Endothelial cell of umbilical vein (primary cell): Measurements from ENCODE around the gene BNC2. TPM values are rescaled to one million over a fixed set of nuclear protein-coding genes. Genes with fewer than 3 reads are reported as not detected.

ENCODE experiments used
- BruUV-seq: library from RNA; stranded (reverse); fragments of 400-500 nt; replicated peaks from 2 replicates; lab custom pipeline; 2021; lab: Mats Ljungman, UMichigan
- CTCF ChIA-PET: fragments of 300-600, 350-600 bp; sonication (Branson Sonifier 250); formaldehyde crosslinking; loops from one replicate; lab custom pipeline; 2021; ENCODE audit warnings: antibody characterized with exemption, inconsistent platforms; lab: Charles Lee
- POLR2A ChIA-PET: fragments of 300-600, 350-600 bp; sonication (Branson Sonifier 250); formaldehyde crosslinking; loops from one replicate; lab custom pipeline; 2021; ENCODE audit warnings: antibody characterized with exemption, inconsistent platforms; lab: Charles Lee
- DNase-seq: peaks from one replicate; pipeline ENCODE4 v3.0.0-alpha.2; 2011; ENCODE audit warnings: low read depth, low spot score
- FAIRE-seq: peaks from 2 replicates; lab custom pipeline; 2011; peaks lifted over from hg19 to GRCh38; lab: Jason Lieb, UNC
- H2AFZ ChIP-seq: 2 replicates; pipeline ENCODE4 v1.6.0; 2012; ENCODE audit warnings: low read depth, low read length, control low read depth, inconsistent platforms
- H3K27ac ChIP-seq: 2 replicates; pipeline ENCODE4 v1.5.1; 2011; ENCODE audit warnings: low read depth, mild to moderate bottlenecking, control low read depth, low read length, moderate library complexity; ENCODE audit not compliant: insufficient read depth
- H3K27me3 ChIP-seq, 2 experiments: 2 replicates each; pipeline versions ENCODE4 v1.6.0 to v1.6.1; 2011; ENCODE audit warnings: low read length in 2 of 2, mixed read lengths in 1 of 2; ENCODE audit not compliant: control insufficient read depth in 2 of 2, insufficient read depth in 2 of 2
- H3K36me3 ChIP-seq, 2 experiments: 2 replicates in 1 of 2; 3 replicates in 1 of 2; pipeline ENCODE4 v1.5.1; 2011; ENCODE audit warnings: low read length in 2 of 2, mild to moderate bottlenecking in 1 of 2, moderate library complexity in 1 of 2; ENCODE audit not compliant: control insufficient read depth in 2 of 2, insufficient read depth in 2 of 2; ENCODE audit errors: extremely low read depth in 1 of 2
- H3K4me1 ChIP-seq: 3 replicates; pipeline ENCODE4 v1.5.1; 2011; ENCODE audit warnings: mild to moderate bottlenecking, low read length; ENCODE audit not compliant: control insufficient read depth, insufficient read depth; ENCODE audit errors: extremely low read depth
- H3K4me2 ChIP-seq: 2 replicates; pipeline ENCODE4 v1.6.1; 2011; ENCODE audit warnings: low read length, control low read depth, mixed read lengths; ENCODE audit not compliant: insufficient read depth
- H3K4me3 ChIP-seq, 3 experiments: fragments of 200-600 bp in 1 of 3; sonication (generic), shearing (Covaris generic) in 1 of 3; replicated peaks in 1 of 3; 2 replicates each; pipeline ENCODE4 v1.5.1; 2011 to 2016; ENCODE audit warnings: control low read depth in 3 of 3, low read length in 3 of 3, mild to moderate bottlenecking in 2 of 3, inconsistent platforms in 1 of 3, low read depth in 1 of 3, moderate library complexity in 1 of 3; ENCODE audit not compliant: insufficient read depth in 1 of 3
- H3K79me2 ChIP-seq: 2 replicates; pipeline ENCODE4 v1.6.0; 2012; ENCODE audit warnings: low read length, inconsistent platforms; ENCODE audit not compliant: control insufficient read depth, insufficient read depth
- H3K9ac ChIP-seq: replicated peaks from 2 replicates; pipeline ENCODE3; 2011; ENCODE audit warnings: low read length, control low read depth; ENCODE audit not compliant: insufficient read depth; ENCODE audit errors: extremely low read depth
- H3K9me1 ChIP-seq: replicated peaks from 3 replicates; pipeline ENCODE4 v1.6.0; 2011; ENCODE audit warnings: mild to moderate bottlenecking, low read length; ENCODE audit not compliant: control insufficient read depth, insufficient read depth; ENCODE audit errors: extremely low read depth
- H3K9me3 ChIP-seq: replicated peaks from 2 replicates; pipeline ENCODE4 v1.5.1; 2012; ENCODE audit warnings: low read length, inconsistent platforms; ENCODE audit not compliant: control insufficient read depth, insufficient read depth
- H4K20me1 ChIP-seq: replicated peaks from 2 replicates; pipeline ENCODE3; 2011; ENCODE audit warnings: mild to moderate bottlenecking, low read length; ENCODE audit not compliant: control insufficient read depth, insufficient read depth; ENCODE audit errors: extremely low read depth
- CTCF ChIP-seq, 2 donors: IDR thresholded peaks; 1 replicate in 1 of 2; 2 replicates in 1 of 2; pipeline ENCODE4 v1.5.1; 2011; ENCODE audit warnings: low read length in 2 of 2, mild to moderate bottlenecking in 2 of 2, moderate library complexity in 2 of 2, control low read depth in 1 of 2, inconsistent platforms in 1 of 2, low read depth in 1 of 2; ENCODE audit not compliant: insufficient read depth in 1 of 2; ENCODE audit errors: extremely low read depth in 1 of 2
- EZH2 ChIP-seq: IDR thresholded peaks from 2 replicates; pipeline ENCODE4 v1.6.1; 2012; ENCODE audit warnings: borderline replicate concordance, low read depth, mild to moderate bottlenecking, moderate library complexity, low read length, inconsistent platforms; ENCODE audit not compliant: severe bottlenecking
- FOS ChIP-seq: IDR thresholded peaks from 2 replicates; pipeline ENCODE4 v1.6.1; 2011; ENCODE audit warnings: mild to moderate bottlenecking, low read length, moderate library complexity, borderline replicate concordance; ENCODE audit not compliant: insufficient read depth
- GATA2 ChIP-seq: IDR thresholded peaks from 2 replicates; pipeline ENCODE4 v1.7.0; 2011; ENCODE audit warnings: low read depth, mild to moderate bottlenecking, moderate library complexity, mixed read lengths, low read length; ENCODE audit not compliant: insufficient read length, insufficient read depth
- JUN ChIP-seq: IDR thresholded peaks from 2 replicates; pipeline ENCODE4 v1.6.1; 2011; ENCODE audit warnings: borderline replicate concordance, low read depth; ENCODE audit not compliant: insufficient read length, insufficient read depth
- MYC ChIP-seq: IDR thresholded peaks from one replicate; pipeline ENCODE4 v1.6.1; 2011; ENCODE audit warnings: mild to moderate bottlenecking, low read depth, low read length
- POLR2A ChIP-seq: IDR thresholded peaks from 2 replicates; pipeline ENCODE4 v1.6.1; 2012; ENCODE audit warnings: low read depth, mild to moderate bottlenecking, control low read depth, low read length
- POLR2AphosphoS5 ChIP-seq: IDR thresholded peaks from 2 replicates; pipeline ENCODE4 v1.6.1; 2012; ENCODE audit warnings: low read depth, mild to moderate bottlenecking, control low read depth, low read length, moderate library complexity; ENCODE audit not compliant: insufficient read depth
- dilution Hi-C: fragments of 300-500 bp; cut with MboI; formaldehyde crosslinking; loops from one replicate; pipeline ENCODE4 v1.15.0; 2019; ENCODE audit warnings: low sequenced_read_pairs; ENCODE audit not compliant: extremely low pct_ligation_motif_present
- intact Hi-C: fragments of 100-400 bp; cut with micrococcal nuclease; formaldehyde crosslinking; loops from one replicate; pipeline ENCODE4 v1.10.0; 2022
- polyA plus RNA-seq, 4 experiments: library from polyadenylated mRNA; depleted of rRNA in 3 of 4; stranded (reverse) in 3 of 4; unstranded in 1 of 4; fragments of >200 nt; gene quantifications; 2 replicates each; pipeline versions ENCODE4 v1.2.1 to v1.2.3, GENCODE V29; 2011 to 2012; ENCODE audit warnings: missing spikeins in 1 of 4
- total RNA-seq: library from RNA; stranded (reverse); gene quantifications from 2 replicates; pipeline ENCODE4 v1.2.3, GENCODE V29; 2021
- TF ChIP-seq, protein P1 (sequence below): IDR thresholded peaks from 2 replicates; pipeline ENCODE4 v1.6.1; 2011; ENCODE audit not compliant: insufficient read depth, insufficient read length

Gene BNC2
- total and polyA plus RNA-seq, 2 donors (not counting 3 experiments of a cell fraction or from before 2014, with no cell fraction given) = 12.1 to 34.3 TPM

DNA sequence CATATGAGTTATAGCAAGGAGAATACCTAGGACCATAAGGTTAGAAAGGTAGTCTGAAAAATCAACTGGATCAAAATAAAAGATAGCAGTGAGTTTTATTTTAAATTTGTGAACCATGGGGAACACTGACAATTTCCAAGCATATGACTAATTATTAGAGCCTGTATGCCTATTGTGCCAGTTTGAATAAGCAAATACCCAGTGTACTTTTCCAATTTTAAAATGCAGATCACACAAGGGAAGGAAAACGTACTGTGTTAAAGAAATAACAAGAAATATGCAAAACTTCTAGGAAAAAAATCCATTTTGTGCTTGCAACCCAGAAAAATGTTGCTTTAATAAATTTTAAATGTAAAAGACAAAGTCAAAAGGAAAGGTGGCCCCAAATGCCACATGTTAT is 257.4 kb downstream of the BNC2 start:
- TF ChIP-seq POLR2AphosphoS5 = no peak
- TF ChIP-seq, protein P1, sequence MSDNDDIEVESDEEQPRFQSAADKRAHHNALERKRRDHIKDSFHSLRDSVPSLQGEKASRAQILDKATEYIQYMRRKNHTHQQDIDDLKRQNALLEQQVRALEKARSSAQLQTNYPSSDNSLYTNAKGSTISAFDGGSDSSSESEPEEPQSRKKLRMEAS = no peak
- no peak for TF ChIP-seq GATA2
- no peaks in the 10 kb centered on the region for H3K27me3 ChIP-seq
- H2AFZ ChIP-seq = no peak overlapping the region
- ChIA-PET POLR2A (no interaction called here), CTCF (no interaction called here)
- no TSS peak for BruUV-seq
- no peak overlapping the region for H3K4me3 ChIP-seq
- H3K9me1 ChIP-seq = no peaks in the 10 kb centered on the region
- H3K4me1 ChIP-seq = peaks cover 23% of the 10 kb centered on the region
- dilution Hi-C loops (no loop called here), intact Hi-C loops (no loop called here)
- no peak for DNase-seq
- no peak overlapping the region for H3K4me2 ChIP-seq
- H3K27ac ChIP-seq = no peak overlapping the region
- H4K20me1 ChIP-seq = no peaks in the 10 kb centered on the region
- H3K9ac ChIP-seq = no peak overlapping the region
- FAIRE-seq = no peak
- no peaks in the 10 kb centered on the region for H3K9me3 ChIP-seq
- no peaks in the 10 kb centered on the region for H3K36me3 ChIP-seq
- H3K79me2 ChIP-seq = peaks cover 10% of the 10 kb centered on the region

DNA sequence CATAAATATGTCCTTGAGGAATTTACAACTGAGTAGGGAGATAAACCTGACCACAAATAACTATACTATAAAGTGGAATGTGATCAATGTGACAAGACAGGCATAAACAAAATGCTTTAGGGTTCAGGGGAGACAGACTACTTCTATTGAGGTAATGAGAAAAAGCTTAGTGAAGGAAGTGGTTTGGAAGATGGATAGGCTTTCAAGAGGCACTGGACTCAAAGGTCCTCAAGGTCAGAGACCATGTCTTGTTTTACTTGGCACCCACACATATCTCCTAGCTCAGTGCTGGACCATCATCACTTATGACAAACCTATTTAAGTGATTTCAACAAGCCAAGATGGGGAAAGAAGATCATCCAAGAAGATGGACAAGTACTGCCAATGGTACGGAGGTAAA is 257.8 kb downstream of the BNC2 start:
- Histone ChIP-seq H3K79me2 (peaks cover 8% of the 10 kb centered on the region), H3K36me3 (no peaks in the 10 kb centered on the region), H3K4me2 (no peak overlapping the region), H3K27me3 (no peaks in the 10 kb centered on the region), H4K20me1 (no peaks in the 10 kb centered on the region), H2AFZ (no peak overlapping the region), H3K9ac (no peak overlapping the region), H3K4me1 (peaks cover 23% of the 10 kb centered on the region), H3K27ac (no peak overlapping the region), H3K9me3 (no peaks in the 10 kb centered on the region), H3K4me3 (no peak overlapping the region), H3K9me1 (no peaks in the 10 kb centered on the region)
- TF ChIP-seq FOS (no peak), POLR2AphosphoS5 (no peak), EZH2 (no peak), MYC (no peak), GATA2 (no peak), JUN (no peak), CTCF (IDR thresholded peaks at IDR 0.05; ENCODE audit: extremely low read depth in 1 of 2, insufficient read depth in 1 of 2, low read depth in 1 of 2, low read length in 2 of 2) (no peak), POLR2A (no peak)
- TF ChIP-seq, protein P1 = no peak
- POLR2A ChIA-PET = no interaction called here
- intact Hi-C loops = no loop called here
- peak; percentile 26 for DNase-seq
- CTCF ChIA-PET = no interaction called here
- dilution Hi-C loops = no loop called here
- BruUV-seq = no TSS peak
- no peak for FAIRE-seq
